Gastrocnemius medialis (tissue), 4 donors: ENCODE measurements around the gene ZNRD2.

ENCODE experiments used
- CTCF ChIP-seq, 5 experiments: fragments of 450-650 bp in 3 of 5; fragments of 200-600 bp in 2 of 5; sonication (generic) in 2 of 5; IDR thresholded peaks in 4 of 5; conservative IDR thresholded peaks in 1 of 5; 1 replicate in 4 of 5; 2 replicates in 1 of 5; pipeline ENCODE4 v1.5.1; 2016 to 2019; ENCODE audit warnings: antibody characterized with exemption in 5 of 5, mild to moderate bottlenecking in 3 of 5, moderate library complexity in 3 of 5
- POLR2A ChIP-seq, 2 donors: fragments of 450-650 bp; IDR thresholded peaks; one replicate each; pipeline ENCODE4 v1.6.1; 2017; ENCODE audit warnings: antibody characterized with exemption in 2 of 2, mild to moderate bottlenecking in 2 of 2, moderate library complexity in 2 of 2

DNA sequence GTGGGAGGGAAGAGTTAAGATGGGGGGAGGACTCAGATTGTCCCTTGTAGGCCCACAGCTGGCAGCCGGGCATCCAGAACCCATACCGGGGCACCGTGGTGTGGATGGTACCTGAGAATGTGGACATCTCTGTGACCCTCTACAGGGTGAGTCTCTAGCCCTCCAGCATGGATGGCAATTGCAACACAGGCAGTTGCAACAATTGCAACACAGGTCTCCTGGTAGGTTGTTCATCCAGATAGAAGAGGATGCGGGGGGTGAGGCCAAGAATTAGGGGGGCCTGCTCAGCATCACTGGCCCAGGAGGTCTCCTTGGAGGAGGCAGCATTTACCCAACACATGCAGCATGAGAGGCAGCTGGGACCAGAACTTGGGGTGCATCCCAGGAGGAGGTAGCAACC lies 9.0 kb downstream of the ZNRD2 start:
- TF ChIP-seq CTCF (IDR thresholded peaks at IDR 0.05 in 4 of 5, conservative IDR thresholded peaks at IDR 0.05 in 1 of 5): no peak
- TF ChIP-seq POLR2A (IDR thresholded peaks at IDR 0.05): no peak
